Measurements from ENCODE around the gene INPP4A.

The INPP4A gene

GRCh38 chr2:98478088-98478551 is 33.5 kb downstream of the INPP4A start:
- no peak for DNase-seq

DNA sequence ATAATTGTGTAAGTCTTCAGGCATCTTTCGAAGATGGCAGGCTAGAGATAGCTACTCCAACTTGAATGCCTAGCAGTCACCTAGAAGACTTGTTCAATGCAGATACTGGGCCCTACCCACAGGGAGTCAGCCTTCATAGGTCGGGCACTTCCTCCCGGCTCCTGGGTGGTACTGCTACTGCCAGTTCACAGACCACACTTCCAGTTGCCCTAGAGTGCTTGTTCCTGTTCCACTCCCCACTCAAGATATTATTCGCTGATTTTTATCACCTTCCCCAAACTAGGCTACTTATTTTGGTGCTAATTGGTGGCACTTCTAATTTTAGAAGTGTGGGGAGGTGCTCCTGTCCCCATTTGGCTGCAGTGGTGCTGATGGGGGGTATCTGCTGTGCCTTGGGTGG is 34.2 kb downstream of the INPP4A start:
- no peak for DNase-seq

DNA sequence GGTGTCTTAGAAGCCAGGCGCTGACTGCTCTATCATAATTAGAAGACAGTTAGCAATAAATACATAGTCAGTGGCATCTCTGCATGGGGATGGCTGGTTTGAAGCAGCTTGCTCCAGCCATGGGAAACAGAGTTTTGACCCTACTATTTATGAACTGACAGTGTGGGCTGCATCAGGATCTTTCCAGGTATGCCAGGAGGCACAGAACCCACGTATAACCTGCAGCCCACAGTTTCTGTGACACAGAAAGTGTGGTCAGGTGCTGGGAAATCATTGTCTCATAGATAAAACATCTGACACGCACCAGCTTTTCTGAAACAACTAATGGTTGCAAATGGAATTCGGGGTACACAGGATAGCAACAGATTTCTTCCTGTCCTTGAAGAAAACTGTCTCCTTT is 34.7 kb downstream of the INPP4A start:
- no peak for DNase-seq

GRCh38 chr2:98479959-98480524 is 35.4 kb downstream of the INPP4A start:
- peak; percentile 53 for DNase-seq

- DNase-seq, result no peak
Observed at GRCh38 chr2:98480598-98480997, 35.9 kb downstream of the INPP4A start.

DNA sequence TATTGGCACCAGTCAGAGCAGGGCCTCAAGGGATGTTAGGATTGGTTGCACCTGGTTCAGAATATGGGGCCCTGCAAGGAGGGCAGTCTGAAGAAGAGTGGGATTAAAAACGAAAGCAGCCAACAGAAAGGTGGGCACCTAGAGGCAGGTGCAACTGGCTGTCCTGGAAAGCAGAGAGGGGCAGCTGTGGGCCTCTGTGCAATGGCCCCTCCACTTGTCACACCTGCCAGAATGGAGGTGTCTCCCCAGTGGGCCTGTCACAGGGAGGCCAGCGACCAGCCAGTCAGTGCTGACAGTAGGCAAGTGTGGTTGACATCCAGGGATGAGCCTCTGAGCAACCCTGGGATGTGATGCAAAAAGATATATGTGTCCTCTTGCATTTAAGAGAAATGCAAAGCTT is 37.7 kb downstream of the INPP4A start:
- no peak for DNase-seq

DNA sequence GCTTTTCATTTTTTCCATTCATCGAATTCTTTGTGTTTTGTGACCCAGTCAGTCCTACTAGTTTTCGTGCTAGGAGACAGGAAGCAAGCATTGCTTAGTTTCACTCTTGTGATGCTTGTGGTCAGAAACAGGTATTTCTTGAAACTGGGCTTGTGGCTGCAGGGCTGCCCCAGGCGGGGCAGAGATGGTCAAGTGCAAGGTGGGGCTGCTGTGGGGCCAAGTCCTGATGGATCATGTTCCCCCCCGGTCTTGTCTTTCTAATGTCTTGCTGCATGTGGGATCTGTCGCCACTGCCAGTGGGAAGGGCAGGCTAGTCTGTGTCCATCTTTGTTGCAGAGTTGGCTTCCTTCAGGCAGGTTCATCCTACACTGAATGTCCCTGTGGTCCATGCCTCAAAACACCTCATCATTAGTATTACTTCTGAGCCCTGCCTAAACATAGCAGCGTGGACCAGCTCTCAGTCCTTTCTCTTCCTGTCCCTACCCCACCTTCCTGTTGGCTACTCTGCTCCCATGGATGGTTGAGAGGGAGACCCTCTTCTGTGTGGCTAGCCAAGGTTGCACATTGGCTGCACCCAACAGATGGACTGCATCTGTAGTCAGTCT is 38.7 kb downstream of the INPP4A start:
- no peak for DNase-seq

DNA sequence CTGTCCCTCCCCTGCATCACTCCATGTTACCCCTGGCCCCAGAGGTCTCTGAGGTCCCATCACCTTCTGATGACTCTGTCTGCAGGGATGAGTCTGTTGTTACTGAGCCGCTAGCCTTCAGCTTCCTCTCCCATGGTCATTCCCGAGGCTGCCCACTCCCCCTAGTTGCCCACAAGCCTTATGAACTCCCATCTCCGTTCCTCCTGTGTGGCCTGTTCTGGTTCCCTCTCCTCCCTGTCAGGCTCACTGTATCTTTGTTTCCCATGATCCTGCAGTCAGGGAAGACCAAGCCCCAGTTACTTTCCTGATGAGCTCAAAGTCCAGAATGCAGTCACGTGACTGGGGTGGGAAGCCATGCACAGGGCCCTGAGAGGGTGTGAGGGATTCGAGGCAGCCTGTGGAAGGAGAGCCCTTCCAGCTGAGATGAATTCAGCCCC is 39.5 kb downstream of the INPP4A start:
- DNase-seq, result no peak

GRCh38 chr2:98484652-98485452 is 40.2 kb downstream of the INPP4A start:
- no peak for DNase-seq

DNA sequence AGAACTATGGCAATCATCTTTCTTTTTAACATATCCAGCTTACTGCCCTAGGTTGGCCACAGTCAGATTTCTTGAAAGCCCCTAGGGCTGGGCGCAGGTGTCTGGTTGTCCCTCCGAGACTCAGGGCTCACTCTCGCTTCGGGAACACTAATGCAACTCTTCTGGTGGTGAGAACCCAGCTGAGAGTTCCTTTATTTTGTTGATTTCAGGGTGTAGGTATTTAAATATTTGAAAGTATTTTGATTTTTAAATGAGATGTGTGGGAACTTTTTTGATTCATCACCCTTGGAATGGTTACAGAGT is 40.7 kb downstream of the INPP4A start:
- no peak for DNase-seq

GRCh38 chr2:98486374-98486981 is 41.8 kb downstream of the INPP4A start:
- DNase-seq, result no peak

GRCh38 chr2:98487101-98487805 is 42.6 kb downstream of the INPP4A start:
- no peak for DNase-seq

- DNase-seq, result no peak
Observed at GRCh38 chr2:98487806-98488189, 43.1 kb downstream of the INPP4A start.

DNA sequence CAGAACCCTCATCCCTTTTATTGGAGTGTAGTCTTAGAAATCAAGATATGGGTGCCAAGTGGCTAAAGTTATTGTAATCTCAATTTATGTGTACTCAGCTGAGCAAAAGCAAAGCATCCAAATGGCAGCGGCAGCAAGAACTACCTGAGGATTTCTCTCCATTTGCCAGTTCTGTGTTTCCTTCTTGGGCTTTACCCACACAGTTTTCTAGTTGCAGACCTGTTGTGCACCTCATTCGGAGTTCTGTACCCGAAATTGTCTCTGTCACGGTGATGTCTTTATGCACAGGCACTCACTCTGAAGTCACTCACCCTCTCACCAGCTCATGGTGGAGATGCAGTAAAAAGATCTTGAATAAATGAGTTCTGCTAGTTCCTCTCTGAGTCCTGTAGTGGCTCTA is 43.6 kb downstream of the INPP4A start:
- no peak for DNase-seq

DNA sequence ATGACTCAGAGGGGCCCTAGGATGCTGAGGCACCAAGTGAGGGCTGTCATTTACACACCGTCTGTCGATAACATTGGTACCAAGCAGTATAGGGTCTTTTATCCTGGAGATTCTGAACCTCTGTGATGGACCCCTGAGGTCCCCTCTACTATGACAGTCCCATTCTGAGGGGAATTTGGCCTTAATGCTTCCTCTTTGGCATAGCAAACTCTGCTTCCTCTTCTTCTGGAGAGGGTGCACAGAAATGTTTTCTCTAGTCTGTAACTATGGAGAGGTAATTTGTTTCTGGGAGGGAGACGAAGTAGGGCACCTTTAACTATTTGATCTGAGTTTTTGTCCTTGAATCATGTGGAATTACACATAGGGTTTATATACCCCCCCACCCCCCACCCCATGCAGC is 44.8 kb downstream of the INPP4A start:
- no peak for DNase-seq

DNA sequence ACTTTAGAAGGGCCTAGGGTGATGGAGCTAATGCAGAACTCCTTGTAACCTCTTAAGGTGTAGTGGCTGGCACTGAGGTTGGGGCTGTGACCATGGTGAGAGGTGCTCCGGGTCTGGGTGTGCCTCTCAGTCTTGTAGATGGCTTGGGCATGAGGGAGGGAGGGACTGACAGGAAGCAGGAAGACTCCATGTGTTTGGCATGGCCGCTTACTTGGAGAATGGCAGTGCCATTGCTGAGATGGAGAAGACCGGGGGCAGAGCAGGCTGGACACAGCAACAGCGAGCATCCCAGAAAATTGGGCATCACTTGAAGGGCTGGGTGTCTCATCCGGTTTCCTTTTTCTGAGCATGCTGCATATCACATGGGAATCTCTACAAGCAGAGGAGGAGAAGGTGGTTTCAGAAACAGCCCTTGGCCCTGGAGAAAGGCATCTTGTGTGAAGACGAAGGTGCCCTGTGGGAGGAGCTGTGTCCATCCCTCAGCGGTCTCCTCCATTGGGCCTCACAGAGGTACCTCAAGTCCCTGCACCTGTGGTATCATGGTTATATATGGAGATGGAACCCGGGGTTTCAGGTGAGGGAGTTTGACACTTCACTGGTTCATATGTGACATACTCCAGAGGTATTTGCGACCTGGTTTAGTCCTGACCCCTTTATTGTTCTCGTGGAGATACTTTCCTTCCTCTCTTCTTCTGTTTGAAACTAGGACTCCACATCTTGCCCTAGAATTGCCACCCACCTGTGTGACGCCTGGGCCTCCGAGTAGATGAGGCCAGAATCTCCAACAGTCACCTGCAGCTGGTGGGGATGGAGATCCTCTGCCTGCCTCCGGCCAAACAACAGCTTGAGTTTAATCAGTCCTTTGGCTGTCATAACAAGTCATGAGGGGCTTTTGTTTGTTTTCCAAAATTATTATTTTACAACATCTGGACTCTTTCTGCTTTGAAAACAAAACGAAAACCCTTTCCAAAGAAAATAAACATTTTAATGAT is 45.6 kb downstream of the INPP4A start:
- DNase-seq, result no peak

GRCh38 chr2:98492441-98492840 is 47.8 kb downstream of the INPP4A start:
- DNase-seq, result no peak

DNA sequence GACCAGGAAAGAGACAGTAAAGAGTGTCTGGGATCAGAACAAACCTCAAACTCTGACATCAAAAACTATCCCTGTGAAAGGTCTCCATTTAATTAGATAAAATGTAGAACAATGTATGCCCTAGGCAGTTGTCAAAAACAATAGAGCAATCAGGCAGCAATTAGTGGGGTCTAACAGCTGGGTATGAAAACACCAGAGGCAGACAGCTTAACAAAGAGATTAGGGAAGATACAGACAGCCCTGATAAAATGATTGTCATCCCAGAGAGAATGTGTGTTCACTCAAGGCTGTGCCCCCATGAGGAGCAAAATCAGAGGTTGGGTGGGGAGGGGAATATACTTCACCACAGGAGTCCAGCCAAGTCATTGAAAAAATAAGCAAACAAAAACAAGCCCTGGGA is 50.0 kb downstream of the INPP4A start:
- no peak for DNase-seq

- DNase-seq, result no peak
Observed at GRCh38 chr2:98496750-98497493, 52.3 kb downstream of the INPP4A start.

DNA sequence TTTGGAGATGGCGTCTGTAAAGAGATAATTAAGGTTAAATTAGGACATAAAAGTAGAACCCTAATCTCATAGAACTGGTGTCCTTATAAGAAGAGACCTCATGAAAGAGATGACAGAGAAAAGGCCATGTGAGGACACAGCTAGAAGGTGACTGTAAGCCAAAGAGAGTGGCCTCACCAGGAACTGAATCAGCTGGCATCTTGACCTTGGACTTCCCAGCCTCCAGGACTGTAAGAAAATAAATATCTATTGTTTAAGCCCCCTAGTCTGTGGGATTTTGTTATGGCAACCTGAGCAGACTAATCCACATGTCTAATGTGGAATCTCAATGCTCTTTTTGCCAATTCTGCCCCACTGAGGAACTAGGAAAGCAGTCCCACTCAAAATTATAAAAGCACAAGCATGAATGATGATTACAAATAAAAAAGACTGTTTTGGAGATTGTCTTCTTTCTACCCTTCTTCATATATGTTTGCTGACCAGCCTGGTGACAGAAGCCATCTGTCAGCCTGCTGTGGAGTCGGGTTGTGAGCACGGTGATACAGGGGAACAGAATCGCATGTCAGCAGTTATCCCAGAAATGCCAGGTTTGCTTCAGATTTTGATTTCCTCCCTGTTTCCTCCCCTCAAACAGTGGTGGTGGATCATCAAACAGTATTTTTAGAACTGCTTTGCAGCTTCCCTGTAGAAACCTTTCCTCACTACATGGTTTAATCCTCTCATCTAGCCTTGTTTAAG is 54.2 kb downstream of the INPP4A start:
- DNase-seq, result no peak

GRCh38 chr2:98500561-98500960 is 55.9 kb downstream of the INPP4A start:
- DNase-seq, result no peak
